Tibial nerve (tissue), 4 donors: ENCODE measurements around the gene NKX1-2. TPM values are rescaled to one million over a fixed set of nuclear protein-coding genes. Genes with fewer than 3 reads are reported as not detected.

Experiments
- DNase-seq, 2 donors: peaks; one replicate each; pipeline ENCODE4 v3.0.0-alpha.2; 2019; ENCODE audit warnings: low spot score in 2 of 2
- H3K27ac ChIP-seq, 4 donors: fragments of 200-600 bp; sonication (generic) in 3 of 4; one replicate each; pipeline ENCODE4 v1.5.1; 2017 to 2019; ENCODE audit warnings: mild to moderate bottlenecking in 1 of 4
- H3K27me3 ChIP-seq, 2 donors: fragments of 200-600 bp; sonication (generic) in 1 of 2; one replicate each; pipeline versions ENCODE4 v1.5.1 to v1.6.0; 2017 to 2019
- H3K36me3 ChIP-seq, 3 donors: fragments of 200-600 bp; sonication (generic); one replicate each; pipeline ENCODE4 v1.5.1; 2018 to 2019
- H3K4me1 ChIP-seq, 4 donors: fragments of 200-600 bp; sonication (generic) in 3 of 4; one replicate each; pipeline ENCODE4 v1.5.1; 2017 to 2019
- H3K4me3 ChIP-seq, 4 donors: fragments of 200-600 bp; sonication (generic) in 3 of 4; one replicate each; pipeline ENCODE4 v1.5.1; 2017 to 2019; ENCODE audit warnings: mild to moderate bottlenecking in 1 of 4, moderate library complexity in 1 of 4
- H3K9me3 ChIP-seq, 4 donors: fragments of 200-600 bp; sonication (generic) in 3 of 4; one replicate each; pipeline ENCODE4 v1.5.1; 2017 to 2019
- EP300 ChIP-seq, 2 donors: sonication (generic); formaldehyde crosslinking; IDR thresholded peaks; one replicate each; pipeline ENCODE4 v1.6.1; 2017; ENCODE audit warnings: antibody characterized with exemption in 2 of 2, mild to moderate bottlenecking in 1 of 2
- POLR2A ChIP-seq, 2 donors: fragments of 450-650 bp; IDR thresholded peaks; one replicate each; pipeline ENCODE4 v1.6.1; 2017; ENCODE audit warnings: antibody characterized with exemption in 2 of 2, mild to moderate bottlenecking in 2 of 2, moderate library complexity in 2 of 2
- WGBS, 2 donors: methylation state at CpG; one replicate each; pipeline ENCODE4 v1.1.5; 2018; 5-methylcytosine and 5-hydroxymethylcytosine counted together
- total RNA-seq, 4 donors: library from RNA; depleted of rRNA; stranded (reverse); fragments of >200 nt; gene quantifications; one replicate each; pipeline ENCODE4 v1.1.0, GENCODE V29; 2016
- TF ChIP-seq, protein P1 (sequence below), 5 experiments: fragments of 200-600 bp in 3 of 5; fragments of 450-650 bp in 2 of 5; sonication (generic) in 3 of 5; IDR thresholded peaks; one replicate each; pipeline ENCODE4 v1.5.1; 2016 to 2019; ENCODE audit warnings: antibody characterized with exemption in 5 of 5, mild to moderate bottlenecking in 3 of 5, moderate library complexity in 2 of 5

The NKX1-2 gene
- total RNA-seq, 4 donors from 2014 or later: not detected

DNA sequence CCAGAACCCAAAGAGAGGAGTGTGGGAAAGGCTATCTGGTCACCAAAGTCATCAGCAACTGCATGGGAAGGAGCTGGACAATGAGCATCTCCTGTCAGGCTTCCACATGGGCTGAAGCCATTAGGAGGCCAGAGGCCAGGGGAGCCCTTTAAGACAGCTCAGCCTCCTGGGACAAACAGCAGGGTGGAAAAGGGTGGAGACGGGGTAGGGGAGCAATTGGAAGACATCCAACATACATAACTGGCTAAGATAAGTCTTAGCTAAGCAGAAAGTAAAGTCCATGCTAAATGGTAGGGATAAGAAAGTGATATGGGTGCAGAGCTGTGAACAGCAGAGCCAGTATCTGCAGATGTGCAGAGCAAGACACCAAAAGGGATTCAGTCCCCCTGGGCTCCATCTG is 29.6 kb downstream of the NKX1-2 start:
- H3K27ac ChIP-seq: no peak overlapping the region
- peaks cover 0 to 6% of the 10 kb centered on the region in 2 donors for H3K27me3 ChIP-seq
- 13 to 44% methylated on average over 1 of the region's 1 CpG for WGBS, 2 donors
- TF ChIP-seq, protein P1, sequence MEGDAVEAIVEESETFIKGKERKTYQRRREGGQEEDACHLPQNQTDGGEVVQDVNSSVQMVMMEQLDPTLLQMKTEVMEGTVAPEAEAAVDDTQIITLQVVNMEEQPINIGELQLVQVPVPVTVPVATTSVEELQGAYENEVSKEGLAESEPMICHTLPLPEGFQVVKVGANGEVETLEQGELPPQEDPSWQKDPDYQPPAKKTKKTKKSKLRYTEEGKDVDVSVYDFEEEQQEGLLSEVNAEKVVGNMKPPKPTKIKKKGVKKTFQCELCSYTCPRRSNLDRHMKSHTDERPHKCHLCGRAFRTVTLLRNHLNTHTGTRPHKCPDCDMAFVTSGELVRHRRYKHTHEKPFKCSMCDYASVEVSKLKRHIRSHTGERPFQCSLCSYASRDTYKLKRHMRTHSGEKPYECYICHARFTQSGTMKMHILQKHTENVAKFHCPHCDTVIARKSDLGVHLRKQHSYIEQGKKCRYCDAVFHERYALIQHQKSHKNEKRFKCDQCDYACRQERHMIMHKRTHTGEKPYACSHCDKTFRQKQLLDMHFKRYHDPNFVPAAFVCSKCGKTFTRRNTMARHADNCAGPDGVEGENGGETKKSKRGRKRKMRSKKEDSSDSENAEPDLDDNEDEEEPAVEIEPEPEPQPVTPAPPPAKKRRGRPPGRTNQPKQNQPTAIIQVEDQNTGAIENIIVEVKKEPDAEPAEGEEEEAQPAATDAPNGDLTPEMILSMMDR (IDR thresholded peaks at IDR 0.05): no peak
- TF ChIP-seq POLR2A (IDR thresholded peaks at IDR 0.05): no peak
- no peak for DNase-seq
- H3K9me3 ChIP-seq: no peaks in the 10 kb centered on the region
- peaks cover 0 to 32% (median 23%) of the 10 kb centered on the region in 4 donors for H3K4me1 ChIP-seq
- no peaks in the 10 kb centered on the region for H3K36me3 ChIP-seq
- no peak overlapping the region for H3K4me3 ChIP-seq

- WGBS, 2 donors: 91% methylated on average over 8 to 10 of the region's 10 CpGs
- Histone ChIP-seq H3K27ac (peak overlapping the region in 1 of 4 donors; percentile 92), H3K9me3 (no peaks in the 10 kb centered on the region), H3K4me3 (peak overlapping the region in 1 of 4 donors; percentile 94), H3K27me3 (peaks cover 0 to 6% of the 10 kb centered on the region in 2 donors), H3K36me3 (no peaks in the 10 kb centered on the region), H3K4me1 (peaks cover 0 to 38% (median 27%) of the 10 kb centered on the region in 4 donors)
- TF ChIP-seq EP300 (IDR thresholded peaks at IDR 0.05): no peak
- TF ChIP-seq, protein P1 (IDR thresholded peaks at IDR 0.05): no peak
- TF ChIP-seq POLR2A (IDR thresholded peaks at IDR 0.05): no peak
- no peak for DNase-seq
Observed at GRCh38 chr10:124419635-124420034, 30.2 kb downstream of the NKX1-2 start.

DNA sequence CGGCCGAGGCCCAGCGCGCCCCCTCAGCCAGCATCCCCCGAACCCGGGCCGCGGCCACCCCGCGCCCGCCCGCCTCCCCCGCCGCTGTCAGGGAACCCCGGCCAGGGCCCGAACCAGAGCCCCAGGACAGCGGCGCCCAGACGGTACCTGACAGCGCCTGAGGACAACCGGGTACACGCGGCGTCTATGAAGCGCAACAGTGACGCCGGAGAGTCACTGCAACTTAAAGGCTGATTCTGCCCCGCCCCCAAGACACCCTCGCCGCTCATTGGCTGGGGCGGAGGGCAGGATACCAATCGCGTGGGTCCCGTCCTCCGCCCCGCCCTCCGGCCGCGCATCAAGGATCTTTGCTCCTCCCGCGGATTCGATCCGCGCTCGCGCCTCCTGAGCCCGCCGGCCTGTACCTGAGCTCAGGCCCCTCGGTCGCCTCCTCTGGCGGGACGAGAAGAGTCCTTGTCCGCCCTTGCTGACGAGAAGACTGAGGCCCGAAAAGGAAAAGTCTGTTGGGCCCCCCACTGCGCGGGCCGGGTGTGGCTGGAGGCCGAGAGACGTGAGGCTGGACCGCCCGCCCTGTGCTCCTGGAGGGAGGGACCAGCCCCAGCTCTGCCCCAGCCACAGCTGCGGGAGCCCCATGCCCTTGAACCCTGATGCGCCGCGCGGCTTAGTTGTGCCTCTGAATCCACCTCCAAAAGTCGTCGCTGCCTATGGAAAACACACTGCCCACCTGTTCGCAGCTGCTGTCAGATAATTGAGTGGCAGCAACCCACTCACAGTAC is 30.9 kb downstream of the NKX1-2 start, which contains the start of gene OAT:
Gene OAT, minus strand, starts transcription at position 198 of the 776 bp plus-strand sequence. CDS start 6,752 bp downstream, outside the sequence.
- H3K4me1 ChIP-seq: peaks cover 0 to 46% (median 32%) of the 10 kb centered on the region in 4 donors
- DNase-seq: peak; percentile 96
- TF ChIP-seq EP300 (IDR thresholded peaks at IDR 0.05) (peak; percentile 64 to 99), POLR2A (IDR thresholded peaks at IDR 0.05) (peak; percentile 98 to 99)
- TF ChIP-seq, protein P1 (IDR thresholded peaks at IDR 0.05): peak in 2 of 5 experiments; percentile 37 to 46
- H3K4me3 ChIP-seq: peak within 1 kb of the TSS; percentile 74 to 94 (median 88)
- peaks cover 0 to 6% of the 10 kb centered on the region in 2 donors for H3K27me3 ChIP-seq
- peak within 1 kb of the TSS; percentile 79 to 95 (median 90) for H3K27ac ChIP-seq
- no peaks in the 10 kb centered on the region for H3K36me3 ChIP-seq
- WGBS, 2 donors: 6 to 12% methylated on average over 18 to 47 of the region's 70 CpGs
- H3K9me3 ChIP-seq: no peaks in the 10 kb centered on the region

GRCh38 chr10:124417895-124418725 is 31.7 kb downstream of the NKX1-2 start:
- Histone ChIP-seq H3K4me1 (peaks cover 0 to 52% (median 35%) of the 10 kb centered on the region in 4 donors), H3K4me3 (peak overlapping the region; percentile 74 to 94 (median 88)), H3K9me3 (no peaks in the 10 kb centered on the region), H3K27me3 (peaks cover 0 to 6% of the 10 kb centered on the region in 2 donors), H3K36me3 (no peaks in the 10 kb centered on the region), H3K27ac (peak overlapping the region; percentile 79 to 95 (median 90))
- peak in 1 of 2 donors; percentile 17 for TF ChIP-seq EP300 (IDR thresholded peaks at IDR 0.05)
- TF ChIP-seq, protein P1 (IDR thresholded peaks at IDR 0.05): no peak
- peak; percentile 16 to 28 for DNase-seq
- 3% methylated on average over 40 to 55 of the region's 64 CpGs for WGBS, 2 donors
